Astrocyte (in vitro differentiated cells and primary cell): Measurements from ENCODE around the gene NAV3.

Experiments used
- CTCF ChIP-seq: IDR thresholded peaks from 2 replicates; pipeline ENCODE4 v1.5.1; 2011; ENCODE audit warnings: low read depth, mild to moderate bottlenecking, inconsistent platforms, low read length, moderate library complexity; ENCODE audit not compliant: insufficient read depth
- EZH2 ChIP-seq: IDR thresholded peaks from 2 replicates; pipeline ENCODE4 v1.6.1; 2012; ENCODE audit warnings: mild to moderate bottlenecking, low read length, inconsistent platforms; ENCODE audit not compliant: insufficient read depth

DNA sequence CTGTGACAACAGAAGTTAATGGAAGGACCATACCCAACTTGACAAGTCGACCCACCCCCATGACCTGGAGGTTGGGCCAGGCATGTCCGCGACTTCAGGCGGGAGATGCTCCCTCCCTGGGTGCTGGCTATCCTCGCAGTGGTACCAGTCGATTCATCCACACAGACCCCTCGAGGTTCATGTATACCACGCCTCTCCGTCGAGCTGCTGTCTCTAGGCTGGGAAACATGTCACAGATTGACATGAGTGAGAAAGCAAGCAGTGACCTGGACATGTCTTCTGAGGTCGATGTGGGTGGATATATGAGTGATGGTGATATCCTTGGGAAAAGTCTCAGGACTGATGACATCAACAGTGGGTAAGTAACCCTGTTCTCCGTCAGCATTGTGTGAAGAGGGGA lies 220.1 kb downstream of the NAV3 start:
- TF ChIP-seq CTCF, result no peak
- no peak for TF ChIP-seq EZH2
